ENCODE results near the gene IKZF3.

The IKZF3 gene

DNA sequence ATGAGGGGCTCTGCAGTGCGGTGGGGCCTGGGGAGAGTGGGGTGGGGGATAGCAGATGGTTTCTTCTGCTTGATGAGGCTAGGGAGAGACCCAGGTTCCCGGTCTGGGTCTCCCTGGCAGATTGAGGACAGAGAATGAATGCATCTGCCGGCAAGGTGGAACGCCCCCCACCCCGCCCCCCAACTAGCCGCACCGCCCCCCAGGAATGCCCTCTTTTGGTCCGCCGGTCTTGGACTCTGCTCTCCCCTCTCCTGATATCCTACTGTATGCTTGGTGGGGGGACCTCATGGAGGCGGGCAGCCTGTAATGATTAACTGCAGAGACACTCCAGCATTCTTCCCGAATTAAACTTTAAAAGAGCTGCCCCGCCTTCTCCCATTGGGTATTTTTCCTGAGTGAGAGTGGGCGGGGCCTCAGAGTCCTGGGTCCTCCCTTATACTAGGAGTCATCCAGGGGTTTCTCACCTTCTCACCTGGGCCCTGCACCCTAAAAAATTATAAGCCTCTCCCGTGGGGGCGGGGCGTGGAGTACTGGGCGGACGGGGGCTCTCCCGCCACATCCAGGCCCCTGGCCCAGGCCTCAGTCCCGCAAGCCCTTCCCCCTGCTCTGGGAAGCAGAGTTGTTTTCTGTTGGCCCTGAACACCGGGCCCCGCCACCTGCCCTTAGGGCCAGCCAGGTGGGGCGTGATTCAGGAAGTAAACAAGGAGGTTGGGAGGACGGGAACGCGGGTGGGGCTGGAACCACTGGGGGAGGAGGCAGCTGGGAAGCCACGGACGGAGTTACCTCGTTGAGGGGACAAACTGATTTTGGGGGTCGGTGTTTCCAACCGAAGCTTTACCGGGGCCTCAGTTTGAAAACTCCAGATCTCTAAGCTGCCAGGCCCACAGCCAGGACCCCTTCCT, 124.9 kb downstream of the IKZF3 start:
- ChIA-PET POLR2A (interaction anchor here (0.6 to 1.9 kb wide), 7 partner anchors 9 to 539 kb away, joined by 3 to 15 read pairs (median 5); partner anchors contain the start of genes ERBB2, MIEN1, PSMD3 and RPL19), CTCF (interaction anchor here (0.6 to 1.2 kb wide), 5 partner anchors 9 to 1952 kb away, joined by 3 to 6 read pairs (median 4); partner anchors contain the start of gene MIEN1)
- peak; percentile 56 for TF ChIP-seq SP2 (tag by site-specific recombination; IDR thresholded peaks at IDR 0.05)
- no peak for TF ChIP-seq BCL11B (tag by site-specific recombination; IDR thresholded peaks at IDR 0.05; ENCODE audit: low read depth)
- 0 out of 2 replicates have a peak, but pooled peaks have one; percentile 48 for TF ChIP-seq KLF9 (tag by site-specific recombination; IDR thresholded peaks at IDR 0.05; ENCODE audit: low read depth)
- 0 out of 2 replicates have a peak, but pooled peaks have one; percentile 29 for TF ChIP-seq WT1 (tag by site-specific recombination; IDR thresholded peaks at IDR 0.05)
- no peak for TF ChIP-seq ZXDB (tag by site-specific recombination; IDR thresholded peaks at IDR 0.05)
- no peak for TF ChIP-seq ZNF48 (tag by site-specific recombination; IDR thresholded peaks at IDR 0.05)
- peak; percentile 54; the same call in 1 of the 2 replicates for TF ChIP-seq KLF8 (tag by site-specific recombination; IDR thresholded peaks at IDR 0.05)
- TF ChIP-seq, protein P1, sequence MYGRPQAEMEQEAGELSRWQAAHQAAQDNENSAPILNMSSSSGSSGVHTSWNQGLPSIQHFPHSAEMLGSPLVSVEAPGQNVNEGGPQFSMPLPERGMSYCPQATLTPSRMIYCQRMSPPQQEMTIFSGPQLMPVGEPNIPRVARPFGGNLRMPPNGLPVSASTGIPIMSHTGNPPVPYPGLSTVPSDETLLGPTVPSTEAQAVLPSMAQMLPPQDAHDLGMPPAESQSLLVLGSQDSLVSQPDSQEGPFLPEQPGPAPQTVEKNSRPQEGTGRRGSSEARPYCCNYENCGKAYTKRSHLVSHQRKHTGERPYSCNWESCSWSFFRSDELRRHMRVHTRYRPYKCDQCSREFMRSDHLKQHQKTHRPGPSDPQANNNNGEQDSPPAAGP (tag by site-specific recombination; IDR thresholded peaks at IDR 0.05): peak; percentile 76; the same call in 1 of the 2 replicates
- TF ChIP-seq ZBTB10 (tag by site-specific recombination; IDR thresholded peaks at IDR 0.05): peak; percentile 68
- TF ChIP-seq MYNN (tag by site-specific recombination; IDR thresholded peaks at IDR 0.05; ENCODE audit: borderline replicate concordance): no peak
- peak; percentile 31; the same call in 1 of the 2 replicates for TF ChIP-seq ZBTB20 (tag by site-specific recombination; IDR thresholded peaks at IDR 0.05)
- TF ChIP-seq, protein P2, sequence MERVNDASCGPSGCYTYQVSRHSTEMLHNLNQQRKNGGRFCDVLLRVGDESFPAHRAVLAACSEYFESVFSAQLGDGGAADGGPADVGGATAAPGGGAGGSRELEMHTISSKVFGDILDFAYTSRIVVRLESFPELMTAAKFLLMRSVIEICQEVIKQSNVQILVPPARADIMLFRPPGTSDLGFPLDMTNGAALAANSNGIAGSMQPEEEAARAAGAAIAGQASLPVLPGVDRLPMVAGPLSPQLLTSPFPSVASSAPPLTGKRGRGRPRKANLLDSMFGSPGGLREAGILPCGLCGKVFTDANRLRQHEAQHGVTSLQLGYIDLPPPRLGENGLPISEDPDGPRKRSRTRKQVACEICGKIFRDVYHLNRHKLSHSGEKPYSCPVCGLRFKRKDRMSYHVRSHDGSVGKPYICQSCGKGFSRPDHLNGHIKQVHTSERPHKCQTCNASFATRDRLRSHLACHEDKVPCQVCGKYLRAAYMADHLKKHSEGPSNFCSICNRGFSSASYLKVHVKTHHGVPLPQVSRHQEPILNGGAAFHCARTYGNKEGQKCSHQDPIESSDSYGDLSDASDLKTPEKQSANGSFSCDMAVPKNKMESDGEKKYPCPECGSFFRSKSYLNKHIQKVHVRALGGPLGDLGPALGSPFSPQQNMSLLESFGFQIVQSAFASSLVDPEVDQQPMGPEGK (tag by site-specific recombination; IDR thresholded peaks at IDR 0.05): no peak
- TF ChIP-seq ZNF335 (tag by site-specific recombination; conservative IDR thresholded peaks at IDR 0.05): peak; percentile 70
- 0 out of 2 replicates have a peak, but pooled peaks have one; percentile 9 for TF ChIP-seq ZFHX2 (tag by site-specific recombination; conservative IDR thresholded peaks at IDR 0.05)
- TF ChIP-seq, protein P3, sequence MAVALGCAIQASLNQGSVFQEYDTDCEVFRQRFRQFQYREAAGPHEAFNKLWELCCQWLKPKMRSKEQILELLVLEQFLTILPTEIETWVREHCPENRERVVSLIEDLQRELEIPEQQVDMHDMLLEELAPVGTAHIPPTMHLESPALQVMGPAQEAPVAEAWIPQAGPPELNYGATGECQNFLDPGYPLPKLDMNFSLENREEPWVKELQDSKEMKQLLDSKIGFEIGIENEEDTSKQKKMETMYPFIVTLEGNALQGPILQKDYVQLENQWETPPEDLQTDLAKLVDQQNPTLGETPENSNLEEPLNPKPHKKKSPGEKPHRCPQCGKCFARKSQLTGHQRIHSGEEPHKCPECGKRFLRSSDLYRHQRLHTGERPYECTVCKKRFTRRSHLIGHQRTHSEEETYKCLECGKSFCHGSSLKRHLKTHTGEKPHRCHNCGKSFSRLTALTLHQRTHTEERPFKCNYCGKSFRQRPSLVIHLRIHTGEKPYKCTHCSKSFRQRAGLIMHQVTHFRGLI (tag by site-specific recombination; IDR thresholded peaks at IDR 0.05): peak; percentile 73
- TF ChIP-seq KLF1 (tag by site-specific recombination; IDR thresholded peaks at IDR 0.05): peak; percentile 88
- TF ChIP-seq ZNF391 (tag by site-specific recombination; IDR thresholded peaks at IDR 0.05; ENCODE audit: borderline replicate concordance, low read depth): no peak
- TF ChIP-seq ZFP69B (tag by site-specific recombination; IDR thresholded peaks at IDR 0.05): 0 out of 2 replicates have a peak, but pooled peaks have one; percentile 18
- peak; percentile 57; the same call in 1 of the 2 replicates for TF ChIP-seq IKZF3 (tag by site-specific recombination; IDR thresholded peaks at IDR 0.05)
- Histone ChIP-seq H3K36me3 (ENCODE audit: control insufficient read depth in 2 of 2, insufficient read depth in 1 of 2, low read length in 2 of 2) (no peaks in the 10 kb centered on the region; a peak in 1 of 3 replicates), H3K9me3 (ENCODE audit: control insufficient read depth, insufficient read depth, low read depth, low read length) (no peaks in the 10 kb centered on the region), H3K4me3 (ENCODE audit: low read depth, low read length) (peak overlapping the region; percentile 51), H3K27ac (ENCODE audit: extremely low read depth, low read depth, low read length) (peak overlapping the region; percentile 76), H3K4me1 (ENCODE audit: control insufficient read depth, insufficient read depth, low read length) (peaks cover 24% of the 10 kb centered on the region)
